ENCODE results near the gene ATP9A. TPM values are rescaled to one million over a fixed set of nuclear protein-coding genes. Genes with fewer than 3 reads are reported as not detected.

Gene ATP9A
- polyA plus RNA-seq, 3 donors = 0.04 TPM; not detected in 2

GRCh38 chr20:51650685-51651134 is 117.5 kb downstream of the ATP9A start:
- H3K4me3 ChIP-seq (replicated peaks in 1 of 3; ENCODE audit: low read depth in 2 of 3, low read length in 3 of 3) = peak overlapping the region; percentile 13 to 58 (median 34)
- H4K20me1 ChIP-seq (ENCODE audit: insufficient read depth, low read length) = no peaks in the 10 kb centered on the region
- no peaks in the 10 kb centered on the region for H3K9me3 ChIP-seq (replicated peaks in 1 of 2; ENCODE audit: control insufficient read depth in 1 of 2, insufficient read depth in 1 of 2, low read length in 2 of 2)
- no peaks in the 10 kb centered on the region for H3K79me2 ChIP-seq (ENCODE audit: insufficient read depth, low read length)
- 0% methylated on average over 2 of the region's 5 CpGs for WGBS (ENCODE audit: insufficient coverage)
- peak; percentile 75 to 91 (median 86) for DNase-seq
- no peak overlapping the region for H2AFZ ChIP-seq (ENCODE audit: insufficient read depth, low read depth, low read length, poor library complexity, severe bottlenecking)
- H3K27ac ChIP-seq (ENCODE audit: low read depth in 1 of 2, low read length in 2 of 2) = peak overlapping the region; percentile 54 to 94
- intact Hi-C loops (cut with micrococcal nuclease) = loop anchor here in 1 of 2 donors (2.0 kb wide), 1 partner anchor 20 kb away; no protein-coding TSS in a partner anchor
- no peaks in the 10 kb centered on the region for H3K36me3 ChIP-seq (replicated peaks in 1 of 2; ENCODE audit: control insufficient read depth in 1 of 2, insufficient read depth in 2 of 2, low read length in 2 of 2)
- H3K27me3 Mint-ChIP-seq (ENCODE audit: low read depth in 3 of 3) = peaks cover 0 to 2% (median 0%) of the 10 kb centered on the region in 3 donors
- TF ChIP-seq CTCF (IDR thresholded peaks at IDR 0.05) = no peak
- H3K36me3 Mint-ChIP-seq = no peaks in the 10 kb centered on the region
- H3K9me3 Mint-ChIP-seq = no peaks in the 10 kb centered on the region
- peaks cover 32% of the 10 kb centered on the region for H3K4me1 Mint-ChIP-seq
- peak overlapping the region; percentile 94 to 97 (median 95) for H3K27ac Mint-ChIP-seq
- H3K4me3 Mint-ChIP-seq = peak overlapping the region; percentile 10 to 71
- H3K27me3 ChIP-seq (ENCODE audit: control insufficient read depth in 2 of 2, insufficient read depth in 2 of 2, low read length in 2 of 2) = no peaks in the 10 kb centered on the region
- peak overlapping the region; percentile 63 for H3K4me2 ChIP-seq (replicated peaks; ENCODE audit: extremely low read depth, low read length, poor library complexity, severe bottlenecking)
- H3K9ac ChIP-seq (ENCODE audit: insufficient read depth, low read length, poor library complexity, severe bottlenecking) = peak overlapping the region; percentile 51
- peaks cover 29 to 30% of the 10 kb centered on the region in 2 donors for H3K4me1 ChIP-seq (ENCODE audit: control insufficient read depth in 1 of 2, insufficient read depth in 2 of 2, low read length in 2 of 2)

- H3K9me3 ChIP-seq (replicated peaks in 1 of 2; ENCODE audit: control insufficient read depth in 1 of 2, insufficient read depth in 1 of 2, low read length in 2 of 2) = no peaks in the 10 kb centered on the region
- H3K27ac ChIP-seq (ENCODE audit: low read depth in 1 of 2, low read length in 2 of 2) = no peak overlapping the region
- TF ChIP-seq CTCF (IDR thresholded peaks at IDR 0.05) = no peak
- Mint-ChIP-seq H3K27me3 (ENCODE audit: low read depth in 3 of 3) (peaks cover 2 to 4% (median 2%) of the 10 kb centered on the region in 3 donors), H3K4me1 (peaks cover 32% of the 10 kb centered on the region), H3K27ac (no peak overlapping the region), H3K9me3 (no peaks in the 10 kb centered on the region), H3K4me3 (no peak overlapping the region), H3K36me3 (no peaks in the 10 kb centered on the region)
- H3K27me3 ChIP-seq (ENCODE audit: control insufficient read depth in 2 of 2, insufficient read depth in 2 of 2, low read length in 2 of 2) = no peaks in the 10 kb centered on the region
- no peaks in the 10 kb centered on the region for H3K79me2 ChIP-seq (ENCODE audit: insufficient read depth, low read length)
- intact Hi-C loops (cut with micrococcal nuclease) = no loop called here
- no peak overlapping the region for H2AFZ ChIP-seq (ENCODE audit: insufficient read depth, low read depth, low read length, poor library complexity, severe bottlenecking)
- H3K9ac ChIP-seq (ENCODE audit: insufficient read depth, low read length, poor library complexity, severe bottlenecking) = no peak overlapping the region
- no peaks in the 10 kb centered on the region for H4K20me1 ChIP-seq (ENCODE audit: insufficient read depth, low read length)
- no peak overlapping the region for H3K4me3 ChIP-seq (replicated peaks in 1 of 3; ENCODE audit: low read depth in 2 of 3, low read length in 3 of 3)
- no peak for DNase-seq
- H3K36me3 ChIP-seq (replicated peaks in 1 of 2; ENCODE audit: control insufficient read depth in 1 of 2, insufficient read depth in 2 of 2, low read length in 2 of 2) = no peaks in the 10 kb centered on the region
- peaks cover 29 to 30% of the 10 kb centered on the region in 2 donors for H3K4me1 ChIP-seq (ENCODE audit: control insufficient read depth in 1 of 2, insufficient read depth in 2 of 2, low read length in 2 of 2)
- no peak overlapping the region for H3K4me2 ChIP-seq (replicated peaks; ENCODE audit: extremely low read depth, low read length, poor library complexity, severe bottlenecking)
- no CpG with 5 or more reads among the region's 2 CpGs for WGBS (ENCODE audit: insufficient coverage)
These were observed 119.6 kb downstream of the ATP9A start for GRCh38 chr20:51648571-51648947.
